Measurements from ENCODE around the gene SH3RF1. TPM values are rescaled to one million over a fixed set of nuclear protein-coding genes. Genes with fewer than 3 reads are reported as not detected.
"Not testable (repeated sequence)": the region's sequence is repeated elsewhere in the genome, so short reads cannot be mapped to it uniquely, and the experiment has no call there.

The SH3RF1 gene
- polyA plus RNA-seq, 1 donor, result 30.1 TPM

- DNase-seq, result no peak
These were observed 69.3 kb downstream of the SH3RF1 start for GRCh38 chr4:169201222-169202144.

GRCh38 chr4:169200361-169201030 is 70.3 kb downstream of the SH3RF1 start:
- no peak for DNase-seq

GRCh38 chr4:169199184-169199583 is 71.6 kb downstream of the SH3RF1 start:
- no peak for DNase-seq

- no peak for DNase-seq
These were observed 72.6 kb downstream of the SH3RF1 start for GRCh38 chr4:169198167-169198566.

GRCh38 chr4:169197206-169197605 is 73.5 kb downstream of the SH3RF1 start:
- DNase-seq, result not testable (repeated sequence)

GRCh38 chr4:169195032-169195431 is 75.7 kb downstream of the SH3RF1 start:
- DNase-seq, result no peak

- DNase-seq, result not testable (repeated sequence)
These were observed 80.8 kb downstream of the SH3RF1 start for GRCh38 chr4:169189968-169190367.

GRCh38 chr4:169189372-169189771 is 81.4 kb downstream of the SH3RF1 start:
- no peak for DNase-seq

- DNase-seq, result no peak
These were observed 82.6 kb downstream of the SH3RF1 start for GRCh38 chr4:169188204-169188603.

- no peak for DNase-seq
These were observed 85.4 kb downstream of the SH3RF1 start for GRCh38 chr4:169185133-169185956.

GRCh38 chr4:169184686-169185085 is 86.1 kb downstream of the SH3RF1 start:
- no peak for DNase-seq

GRCh38 chr4:169184236-169184635 is 86.5 kb downstream of the SH3RF1 start:
- no peak for DNase-seq

GRCh38 chr4:169183581-169183980 is 87.2 kb downstream of the SH3RF1 start:
- no peak for DNase-seq

- DNase-seq, result no peak
These were observed 90.9 kb downstream of the SH3RF1 start for GRCh38 chr4:169179609-169180521.

GRCh38 chr4:169178092-169178491 is 92.7 kb downstream of the SH3RF1 start:
- not testable (repeated sequence) for DNase-seq

- no peak for DNase-seq
These were observed 95.3 kb downstream of the SH3RF1 start for GRCh38 chr4:169175476-169175875.

GRCh38 chr4:169175035-169175434 is 95.7 kb downstream of the SH3RF1 start:
- DNase-seq, result no peak

- no peak for DNase-seq
These were observed 96.5 kb downstream of the SH3RF1 start for GRCh38 chr4:169174247-169174646.

GRCh38 chr4:169167957-169168858 is 102.5 kb downstream of the SH3RF1 start:
- DNase-seq, result no peak

Data from left kidney (tissue), 2 donors.